GM21825 (cell line): ENCODE measurements around the gene DALRD3.

Experiments used
- ATAC-seq: cut with Tn5 transposase; IDR thresholded peaks from one replicate; pipeline ENCODE4 v1.9.1; 2021; ENCODE audit warnings: mild to moderate bottlenecking, moderate library complexity; ENCODE audit not compliant: unreplicated experiment

The DALRD3 gene

GRCh38 chr3:48982686-48983085 is 35.7 kb downstream of the DALRD3 start:
- ATAC-seq = no peak

DNA sequence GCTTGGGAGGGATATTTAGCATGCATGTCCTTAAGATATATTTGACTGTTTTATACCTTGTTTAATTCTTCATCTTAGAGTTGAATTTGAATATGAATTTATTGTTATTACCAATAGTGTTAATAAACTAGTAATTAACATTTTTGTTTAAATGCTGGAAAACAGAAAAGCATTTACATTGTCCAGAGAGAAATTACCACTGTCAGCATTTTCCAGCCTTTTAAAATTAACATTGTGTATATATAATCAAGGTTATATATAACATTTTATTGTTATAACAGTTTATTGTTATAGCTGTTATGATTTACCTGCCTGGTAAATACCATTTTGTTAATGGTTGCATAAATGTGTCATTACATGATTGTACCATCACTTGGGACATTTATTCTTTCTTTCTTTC is 36.4 kb downstream of the DALRD3 start:
- ATAC-seq = no peak

DNA sequence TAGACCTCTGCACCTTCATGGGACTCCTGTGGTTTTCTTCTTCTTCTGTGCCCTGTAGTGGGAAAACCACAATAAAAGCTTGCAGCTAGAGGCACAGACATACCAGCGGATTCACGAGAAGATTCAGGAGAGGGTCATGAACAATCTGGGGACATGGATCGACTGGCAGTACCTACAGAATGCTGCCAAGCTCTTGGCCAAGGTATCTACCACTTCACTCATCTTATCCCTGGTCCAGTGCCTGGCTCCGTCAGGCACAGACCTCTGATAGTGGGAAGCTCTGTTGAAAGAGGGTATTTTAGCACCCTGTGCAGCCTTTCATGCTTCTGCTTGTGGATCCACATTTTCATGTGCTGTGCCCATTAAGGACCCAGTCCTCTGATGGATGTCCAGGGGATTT is 38.1 kb downstream of the DALRD3 start:
- no peak for ATAC-seq

GRCh38 chr3:48979451-48979850 is 38.9 kb downstream of the DALRD3 start:
- no peak for ATAC-seq

- ATAC-seq = no peak
Observed at GRCh38 chr3:48974076-48974864, 44.1 kb downstream of the DALRD3 start.

GRCh38 chr3:48970586-48970985 is 47.8 kb downstream of the DALRD3 start:
- no peak for ATAC-seq

- ATAC-seq = no peak
Observed at GRCh38 chr3:48966876-48967361, 51.5 kb downstream of the DALRD3 start.

DNA sequence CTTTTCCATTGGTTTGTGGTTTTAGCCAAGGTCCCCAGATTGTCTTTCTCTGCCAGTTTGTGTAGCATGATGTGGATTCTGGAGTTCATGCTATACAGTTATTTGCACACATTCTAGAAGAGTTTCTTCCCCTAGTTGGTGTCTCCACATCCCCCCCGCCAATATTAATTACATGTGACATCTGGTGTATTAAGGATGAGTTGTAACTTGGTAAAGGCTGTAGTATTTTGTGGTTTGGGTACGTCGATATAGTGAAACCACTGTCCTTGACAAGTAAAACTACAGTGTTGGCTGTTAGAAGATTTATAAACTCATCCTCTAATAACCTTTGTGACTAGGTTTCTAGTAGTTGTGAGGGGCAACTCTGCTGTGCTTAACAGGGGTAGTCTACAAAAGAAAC is 52.0 kb downstream of the DALRD3 start:
- ATAC-seq = no peak
